HuH-7.5 (cell line): ENCODE data around the gene GRIK3.

Source experiments
- DNase-seq: peaks from one replicate; pipeline ENCODE4 v3.0.0; 2011; ENCODE audit warnings: low spot score

Gene GRIK3

GRCh38 chr1:36874271-36875060 lies 159.8 kb downstream of the GRIK3 start:
- no peak for DNase-seq

- no peak for DNase-seq
Measured at GRCh38 chr1:36872858-36873257, 161.5 kb downstream of the GRIK3 start.

GRCh38 chr1:36872126-36872754 lies 162.1 kb downstream of the GRIK3 start:
- no peak for DNase-seq

- no peak for DNase-seq
Measured at GRCh38 chr1:36871146-36871971, 163.0 kb downstream of the GRIK3 start.

- no peak for DNase-seq
Measured at GRCh38 chr1:36869826-36870225, 164.5 kb downstream of the GRIK3 start.

GRCh38 chr1:36869054-36869453 lies 165.3 kb downstream of the GRIK3 start:
- DNase-seq = no peak

GRCh38 chr1:36867575-36867974 lies 166.7 kb downstream of the GRIK3 start:
- DNase-seq = no peak

- no peak for DNase-seq
Measured at GRCh38 chr1:36866169-36866814, 168.0 kb downstream of the GRIK3 start.

- DNase-seq = no peak
Measured at GRCh38 chr1:36865602-36865900, 168.8 kb downstream of the GRIK3 start.

- DNase-seq = no peak
Measured at GRCh38 chr1:36864823-36865601, 169.3 kb downstream of the GRIK3 start.

GRCh38 chr1:36864182-36864822 lies 170.0 kb downstream of the GRIK3 start:
- DNase-seq = no peak

GRCh38 chr1:36863500-36863899 lies 170.8 kb downstream of the GRIK3 start:
- no peak for DNase-seq

- DNase-seq = no peak
Measured at GRCh38 chr1:36863061-36863460, 171.3 kb downstream of the GRIK3 start.

- DNase-seq = no peak
Measured at GRCh38 chr1:36861375-36861774, 172.9 kb downstream of the GRIK3 start.

GRCh38 chr1:36859926-36860325 lies 174.4 kb downstream of the GRIK3 start:
- no peak for DNase-seq

- no peak for DNase-seq
Measured at GRCh38 chr1:36858981-36859380, 175.3 kb downstream of the GRIK3 start.

- DNase-seq = no peak
Measured at GRCh38 chr1:36858553-36858952, 175.8 kb downstream of the GRIK3 start.

GRCh38 chr1:36857754-36858153 lies 176.6 kb downstream of the GRIK3 start:
- no peak for DNase-seq

- DNase-seq = no peak
Measured at GRCh38 chr1:36855699-36856494, 178.4 kb downstream of the GRIK3 start.

GRCh38 chr1:36853638-36854037 lies 180.7 kb downstream of the GRIK3 start:
- DNase-seq = no peak
